ENCODE measurements around the gene SLC12A3. TPM values are rescaled to one million over a fixed set of nuclear protein-coding genes. Genes with fewer than 3 reads are reported as not detected.
A peak's percentile ranks its signal among the peaks of the same experiment; 100 is the strongest.
"Not testable (repeated sequence)": the region's sequence is repeated elsewhere in the genome, so short reads cannot be mapped to it uniquely, and the experiment has no call there.

The SLC12A3 gene
- total RNA-seq, 1 donor from 2014 or later: not detected

GRCh38 chr16:56933828-56934598 is 69.0 kb downstream of the SLC12A3 start:
- H2AFZ ChIP-seq (replicated peaks): no peak overlapping the region
- peak overlapping the region; percentile 92 for H3K4me2 ChIP-seq
- no peaks in the 10 kb centered on the region for H3K9me3 ChIP-seq (ENCODE audit: low read depth)
- no peaks in the 10 kb centered on the region for H3K36me3 ChIP-seq
- peak overlapping the region; percentile 98 for H3K4me3 Mint-ChIP-seq
- peaks cover 28% of the 10 kb centered on the region for H3K79me2 ChIP-seq (ENCODE audit: low read depth)
- peaks cover 26% of the 10 kb centered on the region for H3K4me1 ChIP-seq
- H3K4me1 Mint-ChIP-seq: peaks cover 25% of the 10 kb centered on the region
- no peak for DNase-seq (ENCODE audit: low spot score)
- peaks cover 12% of the 10 kb centered on the region for H4K20me1 ChIP-seq (ENCODE audit: low read depth)
- H3K4me3 ChIP-seq: peak overlapping the region; percentile 95
- no peak for TF ChIP-seq CTCF (IDR thresholded peaks at IDR 0.05)
- TF ChIP-seq EZH2 (IDR thresholded peaks at IDR 0.05): no peak
- TF ChIP-seq EZH2phosphoT487 (IDR thresholded peaks at IDR 0.05): no peak
- H3K9me3 Mint-ChIP-seq: no peaks in the 10 kb centered on the region
- no peak overlapping the region for H3K27ac Mint-ChIP-seq
- H3K27ac ChIP-seq: no peak overlapping the region
- no peaks in the 10 kb centered on the region for H3K27me3 ChIP-seq
- H3K36me3 Mint-ChIP-seq: peaks cover 19% of the 10 kb centered on the region
- H3K27me3 Mint-ChIP-seq (ENCODE audit: insufficient read depth, low read depth): no peaks in the 10 kb centered on the region
- H3K9ac ChIP-seq: no peak overlapping the region
- H3F3A ChIP-seq (ENCODE audit: low read depth): peaks cover 9% of the 10 kb centered on the region

GRCh38 chr16:56934599-56935145 is 69.7 kb downstream of the SLC12A3 start:
- H3K27me3 ChIP-seq; H3F3A ChIP-seq (ENCODE audit: low read depth); H3K4me2 ChIP-seq; H3K9me3 Mint-ChIP-seq; H3K27me3 Mint-ChIP-seq (ENCODE audit: insufficient read depth, low read depth); H3K4me3 ChIP-seq; H3K36me3 ChIP-seq; DNase-seq (ENCODE audit: low spot score); H3K9ac ChIP-seq; H2AFZ ChIP-seq (replicated peaks); H3K27ac ChIP-seq; H3K27ac Mint-ChIP-seq; H3K9me3 ChIP-seq (ENCODE audit: low read depth): not testable (repeated sequence)
- peaks cover 25% of the 10 kb centered on the region for H3K36me3 Mint-ChIP-seq
- peaks cover 12% of the 10 kb centered on the region for H4K20me1 ChIP-seq (ENCODE audit: low read depth)
- peaks cover 28% of the 10 kb centered on the region for H3K79me2 ChIP-seq (ENCODE audit: low read depth)
- peaks cover 25% of the 10 kb centered on the region for H3K4me1 Mint-ChIP-seq
- H3K4me3 Mint-ChIP-seq: peak overlapping the region; percentile 30
- peaks cover 26% of the 10 kb centered on the region for H3K4me1 ChIP-seq

GRCh38 chr16:56935201-56935600 is 70.2 kb downstream of the SLC12A3 start:
- no peaks in the 10 kb centered on the region for H3K36me3 ChIP-seq

More at GRCh38 chr16:56935201-56935600, 70.2 kb downstream of the SLC12A3 start:
- Histone ChIP-seq H2AFZ (replicated peaks) (no peak overlapping the region), H3K4me1 (peaks cover 26% of the 10 kb centered on the region), H3K79me2 (ENCODE audit: low read depth) (peaks cover 28% of the 10 kb centered on the region), H3K9ac (no peak overlapping the region), H3F3A (ENCODE audit: low read depth) (peaks cover 9% of the 10 kb centered on the region), H4K20me1 (ENCODE audit: low read depth) (peaks cover 12% of the 10 kb centered on the region), H3K4me2 (no peak overlapping the region), H3K4me3 (no peak overlapping the region), H3K9me3 (ENCODE audit: low read depth) (no peaks in the 10 kb centered on the region), H3K27me3 (no peaks in the 10 kb centered on the region), H3K27ac (no peak overlapping the region)
- Mint-ChIP-seq H3K36me3 (peaks cover 30% of the 10 kb centered on the region), H3K4me1 (peaks cover 25% of the 10 kb centered on the region), H3K4me3 (no peak overlapping the region), H3K27me3 (ENCODE audit: insufficient read depth, low read depth) (no peaks in the 10 kb centered on the region), H3K27ac (no peak overlapping the region), H3K9me3 (no peaks in the 10 kb centered on the region)
- DNase-seq (ENCODE audit: low spot score): no peak
- TF ChIP-seq EZH2phosphoT487 (IDR thresholded peaks at IDR 0.05) (no peak), CTCF (IDR thresholded peaks at IDR 0.05) (no peak), EZH2 (IDR thresholded peaks at IDR 0.05) (no peak)
